Mammary epithelial cell (primary cell): ENCODE data around the gene NPHP4.

Experiments
- EZH2 ChIP-seq: IDR thresholded peaks from 2 replicates; pipeline ENCODE4 v1.6.1; 2012; ENCODE audit warnings: low read length, inconsistent platforms, borderline replicate concordance
- TF ChIP-seq, protein P1 (sequence below), 2 donors: IDR thresholded peaks in 1 of 2; conservative IDR thresholded peaks in 1 of 2; 2 replicates each; pipeline ENCODE4 v1.5.1; 2011 to 2012; ENCODE audit warnings: inconsistent platforms in 2 of 2, low read length in 2 of 2, mild to moderate bottlenecking in 2 of 2, control low read depth in 1 of 2, low read depth in 1 of 2; ENCODE audit not compliant: insufficient read depth in 1 of 2; ENCODE audit errors: extremely low read depth in 1 of 2

DNA sequence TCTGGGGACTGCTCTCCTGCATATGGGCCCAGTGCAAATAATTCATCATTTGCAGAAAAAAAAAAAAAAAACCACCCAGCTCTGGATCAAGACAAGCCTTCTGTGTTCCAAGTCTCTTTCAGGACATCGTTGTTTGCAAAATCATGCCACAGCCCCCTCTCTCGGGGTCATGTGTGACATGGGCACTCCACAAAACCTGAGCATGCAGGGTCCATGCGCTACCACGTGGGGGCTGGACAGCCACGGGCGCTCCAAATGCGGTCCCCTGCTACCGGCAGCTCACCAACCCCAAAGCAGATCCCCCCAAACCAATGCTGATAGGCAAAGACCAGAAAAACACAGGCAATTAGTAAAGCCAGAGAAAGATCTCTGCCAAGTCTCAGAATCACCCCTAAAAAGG lies 17.6 kb downstream of the NPHP4 start:
- TF ChIP-seq, protein P1, sequence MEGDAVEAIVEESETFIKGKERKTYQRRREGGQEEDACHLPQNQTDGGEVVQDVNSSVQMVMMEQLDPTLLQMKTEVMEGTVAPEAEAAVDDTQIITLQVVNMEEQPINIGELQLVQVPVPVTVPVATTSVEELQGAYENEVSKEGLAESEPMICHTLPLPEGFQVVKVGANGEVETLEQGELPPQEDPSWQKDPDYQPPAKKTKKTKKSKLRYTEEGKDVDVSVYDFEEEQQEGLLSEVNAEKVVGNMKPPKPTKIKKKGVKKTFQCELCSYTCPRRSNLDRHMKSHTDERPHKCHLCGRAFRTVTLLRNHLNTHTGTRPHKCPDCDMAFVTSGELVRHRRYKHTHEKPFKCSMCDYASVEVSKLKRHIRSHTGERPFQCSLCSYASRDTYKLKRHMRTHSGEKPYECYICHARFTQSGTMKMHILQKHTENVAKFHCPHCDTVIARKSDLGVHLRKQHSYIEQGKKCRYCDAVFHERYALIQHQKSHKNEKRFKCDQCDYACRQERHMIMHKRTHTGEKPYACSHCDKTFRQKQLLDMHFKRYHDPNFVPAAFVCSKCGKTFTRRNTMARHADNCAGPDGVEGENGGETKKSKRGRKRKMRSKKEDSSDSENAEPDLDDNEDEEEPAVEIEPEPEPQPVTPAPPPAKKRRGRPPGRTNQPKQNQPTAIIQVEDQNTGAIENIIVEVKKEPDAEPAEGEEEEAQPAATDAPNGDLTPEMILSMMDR (conservative IDR thresholded peaks at IDR 0.05 in 1 of 2, IDR thresholded peaks at IDR 0.05 in 1 of 2; ENCODE audit: extremely low read depth in 1 of 2, insufficient read depth in 1 of 2, low read depth in 1 of 2, low read length in 2 of 2): no peak
- TF ChIP-seq EZH2: no peak
